ENCODE results near the gene PSMB5. TPM values are rescaled to one million over a fixed set of nuclear protein-coding genes. Genes with fewer than 3 reads are reported as not detected.

The PSMB5 gene
- polyA plus RNA-seq, 4 donors, result 204 to 277 (median 233) TPM

DNA sequence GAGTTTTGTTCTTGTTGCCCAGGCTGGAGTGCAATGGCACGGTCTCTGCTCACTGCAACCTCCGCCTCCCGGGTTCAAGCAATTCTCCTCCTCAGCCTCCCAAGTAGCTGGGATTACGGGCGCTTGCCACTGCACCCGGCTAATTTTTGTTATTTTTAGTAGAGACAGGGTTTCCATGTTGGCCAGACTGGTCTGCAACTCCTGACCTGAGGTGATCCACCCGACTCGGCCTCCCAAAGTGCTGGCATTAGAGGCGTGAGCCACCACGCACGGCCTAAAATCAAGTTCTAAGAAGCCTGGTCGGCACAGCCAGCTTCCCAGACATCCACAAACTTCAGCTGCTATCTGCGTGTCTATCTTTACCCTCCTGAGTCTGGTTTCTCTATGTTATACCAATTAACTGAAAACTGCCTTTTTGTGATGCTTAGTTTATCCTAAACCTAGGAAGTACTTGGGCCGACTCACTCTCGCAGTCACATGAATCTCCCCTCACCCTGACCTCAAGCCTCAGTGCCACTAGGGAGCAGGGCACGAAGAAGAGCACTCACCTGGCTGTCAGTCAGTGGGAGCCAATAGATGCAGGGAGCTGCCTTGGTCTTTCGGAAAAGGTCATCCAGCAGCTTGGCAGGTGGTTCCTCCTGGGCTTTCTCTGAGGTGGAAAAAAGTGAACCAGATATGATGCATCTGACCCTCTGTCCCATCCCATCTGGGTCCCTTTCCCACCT lies 26.0 kb upstream of the PSMB5 start:
- DNase-seq (ENCODE audit: low read depth in 4 of 4, low spot score in 2 of 4), result no peak

DNA sequence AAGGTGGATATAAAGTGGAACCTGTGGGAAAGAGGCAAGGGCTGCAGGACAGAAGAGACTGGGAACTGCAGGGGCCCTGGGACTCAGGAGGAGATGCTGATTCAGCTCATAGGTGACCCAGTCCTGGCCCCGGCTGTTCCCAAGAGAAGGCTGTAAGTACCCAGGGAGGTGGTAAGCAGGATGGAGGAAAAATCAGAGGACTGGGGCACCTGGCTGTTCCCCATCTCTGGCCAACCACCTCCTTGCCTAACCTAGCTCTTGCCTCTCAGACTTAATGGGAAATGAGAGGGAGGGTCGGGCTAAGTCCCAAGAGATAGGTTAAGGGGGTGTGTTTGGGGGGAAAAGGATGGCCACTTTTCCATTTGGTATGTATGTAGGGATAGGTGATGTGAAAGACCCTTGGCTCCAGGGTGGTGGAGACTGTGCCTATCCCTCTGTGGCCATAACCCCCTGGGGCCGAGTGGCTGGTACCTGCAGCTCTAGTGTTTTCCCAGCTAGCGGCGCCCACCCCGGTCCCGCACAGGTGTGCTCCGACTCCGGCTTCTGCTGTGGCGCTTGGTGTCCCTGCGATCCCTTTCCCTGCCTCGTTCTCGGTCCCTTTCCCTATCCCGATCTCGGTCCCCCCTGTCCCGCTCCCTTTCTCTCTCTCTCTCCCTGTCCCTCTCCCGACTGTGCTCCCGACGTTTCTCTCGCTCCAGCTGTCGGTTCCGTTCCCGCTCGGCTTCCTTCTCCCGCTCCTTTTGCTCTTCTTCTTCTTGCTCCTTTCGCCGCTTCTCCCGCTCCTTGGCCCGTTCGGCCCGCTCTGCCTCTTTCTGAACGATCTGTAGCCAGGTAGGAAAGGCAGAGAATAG lies 24.2 kb upstream of the PSMB5 start:
- no peak for DNase-seq (ENCODE audit: low read depth in 4 of 4, low spot score in 2 of 4)

DNA sequence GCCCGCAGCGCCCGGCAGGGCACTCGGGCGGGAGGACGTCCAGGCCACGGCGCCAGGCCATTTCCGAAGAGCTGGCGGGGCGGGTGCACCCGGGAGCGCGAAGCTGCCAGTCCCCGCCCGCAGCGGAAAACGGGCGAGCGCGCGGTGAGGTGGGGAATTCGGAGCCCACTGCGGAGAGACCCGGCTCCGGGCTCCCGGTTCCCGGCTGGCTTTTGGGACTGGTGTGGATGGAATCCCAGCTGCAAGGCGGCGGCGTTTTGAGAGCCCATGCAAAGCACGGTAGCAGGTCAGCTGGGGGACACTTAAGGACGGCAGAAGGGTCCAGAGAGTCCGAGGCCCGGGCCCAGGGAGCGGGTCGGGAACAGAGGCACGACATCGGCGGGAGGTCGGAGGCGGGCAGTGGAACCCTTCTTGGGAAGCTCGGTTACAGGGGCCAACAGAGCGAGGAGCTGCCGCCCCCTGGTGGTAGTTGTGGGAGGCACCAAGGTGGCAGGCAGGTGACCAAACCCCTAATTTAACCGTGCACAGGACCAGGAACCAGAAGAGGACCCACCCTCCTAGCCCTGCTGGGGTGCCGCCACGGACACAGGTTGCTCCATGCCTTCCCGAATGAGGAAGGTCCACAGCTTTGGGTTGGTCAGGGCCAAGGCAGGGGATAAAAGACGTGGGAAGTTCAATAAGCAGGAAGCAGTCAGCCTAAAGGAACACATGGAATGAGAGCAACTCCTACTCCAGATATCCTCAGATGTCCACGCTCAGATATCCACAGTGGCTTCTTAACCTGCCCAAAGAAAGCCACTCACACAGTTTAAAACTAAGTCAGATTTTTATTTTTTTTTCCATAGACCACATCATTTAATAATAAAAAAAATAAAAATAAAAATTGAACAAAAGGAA lies 23.3 kb upstream of the PSMB5 start:
- DNase-seq (ENCODE audit: low read depth in 4 of 4, low spot score in 2 of 4), result peak; percentile 77 to 88 (median 82)

DNA sequence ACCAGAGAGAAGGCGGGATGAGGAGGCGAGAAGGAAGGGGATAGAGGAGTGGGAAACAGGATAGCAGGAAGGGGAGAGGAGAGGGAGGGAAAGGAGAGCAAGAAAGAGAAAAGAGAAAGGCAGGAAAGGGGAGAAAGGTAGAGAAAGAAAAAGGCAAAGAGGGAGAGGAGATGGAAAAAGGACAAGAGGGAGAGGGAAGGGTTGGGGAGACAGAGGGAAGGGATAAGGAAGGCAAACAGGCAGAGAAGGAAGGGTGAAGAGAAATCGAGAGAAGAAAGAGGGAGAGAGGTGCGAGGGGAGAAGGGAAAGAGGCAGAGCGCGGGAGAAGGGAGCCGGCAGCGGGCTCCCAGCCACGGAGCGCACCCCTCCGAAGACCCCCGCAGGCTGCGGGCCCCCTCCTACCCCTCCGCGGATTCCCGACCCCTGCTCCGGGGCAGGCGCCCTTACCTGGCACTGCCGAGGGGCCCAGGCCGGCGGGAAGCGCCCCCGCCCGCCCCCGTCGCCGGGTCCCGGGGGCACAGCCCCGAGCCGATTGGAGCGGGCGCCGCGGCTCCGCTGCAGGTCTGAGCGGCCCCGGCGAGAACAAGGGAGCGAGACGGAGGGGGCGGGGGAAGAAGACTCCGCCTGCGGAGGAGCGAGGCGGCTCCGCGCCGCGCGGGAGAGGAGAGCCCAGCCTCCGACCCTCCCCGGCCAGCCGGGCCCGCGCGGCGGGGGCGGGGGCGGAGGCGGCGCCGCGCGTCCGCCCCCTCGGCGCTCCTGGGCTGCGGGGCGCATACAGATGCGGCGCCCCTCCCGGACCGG lies 22.5 kb upstream of the PSMB5 start, which contains the start of gene CDH24:
Gene CDH24, minus strand, starts transcription at position 565 of the 801 bp plus-strand sequence. CDS start 1,787 bp downstream, outside the sequence.
- peak in 1 of 4 donors; percentile 75 for DNase-seq (ENCODE audit: low read depth in 4 of 4, low spot score in 2 of 4)

DNA sequence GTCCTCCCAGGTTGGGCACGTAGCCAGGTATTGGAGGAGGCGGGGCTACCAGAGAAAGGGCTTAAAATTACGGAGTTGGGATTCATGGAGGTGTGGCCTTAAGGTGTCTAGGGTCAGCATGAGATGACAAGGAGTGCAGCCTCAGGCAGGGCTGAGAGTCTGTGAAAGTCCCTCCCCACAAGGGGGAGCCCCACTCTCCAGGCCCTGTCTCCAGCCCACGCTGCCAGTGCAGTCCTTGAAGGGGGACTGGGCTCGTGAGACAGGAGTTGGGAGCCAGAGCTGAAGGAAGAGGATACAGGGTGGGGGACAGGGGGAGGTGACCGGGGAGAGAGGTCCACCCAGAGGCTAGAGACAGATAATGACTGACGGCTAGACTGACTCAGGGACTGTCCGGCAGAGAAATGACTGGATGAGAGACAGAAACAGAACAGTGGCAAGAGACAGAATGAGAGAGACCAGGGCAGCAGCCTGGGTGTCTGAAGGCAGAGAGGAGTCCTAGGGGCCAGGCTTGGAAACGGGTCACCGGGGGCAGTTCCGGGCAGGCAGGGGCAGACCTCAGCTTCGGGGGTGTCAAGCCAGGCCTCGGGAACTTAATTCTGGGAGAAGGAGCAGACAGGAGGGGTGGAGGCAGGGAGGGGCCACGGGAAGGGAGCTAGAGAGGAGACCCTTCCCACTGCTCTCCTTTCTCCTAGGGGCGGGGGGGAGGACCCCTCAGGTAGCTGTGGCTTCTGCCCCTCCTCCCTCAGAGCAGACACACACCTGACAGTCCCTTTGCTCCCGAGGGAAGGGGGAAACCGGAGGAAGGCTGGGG lies 21.6 kb upstream of the PSMB5 start:
- DNase-seq (ENCODE audit: low read depth in 4 of 4, low spot score in 2 of 4), result no peak

GRCh38 chr14:23055621-23056144 lies 21.0 kb upstream of the PSMB5 start:
- DNase-seq (ENCODE audit: low read depth in 4 of 4, low spot score in 2 of 4), result no peak

DNA sequence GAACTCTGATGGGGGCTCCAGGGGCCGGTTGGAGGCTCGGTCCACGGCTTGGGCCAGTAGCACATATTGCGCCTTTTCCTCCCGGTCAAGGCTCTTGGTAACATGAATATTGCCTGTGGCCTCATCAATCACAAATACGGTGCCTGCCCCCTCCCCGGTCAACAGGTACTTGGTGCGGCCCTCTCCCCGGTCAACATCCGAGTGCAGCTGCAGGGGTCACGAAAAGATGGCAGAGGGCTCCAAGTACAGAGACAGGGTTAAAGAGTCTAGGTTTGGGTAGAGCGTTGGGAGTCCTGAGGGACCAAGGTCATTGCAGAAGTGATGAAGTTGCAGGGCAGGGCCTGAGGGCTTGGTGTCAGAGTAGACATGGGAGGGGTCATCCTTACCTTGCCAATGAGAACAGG lies 20.4 kb upstream of the PSMB5 start:
- no peak for DNase-seq (ENCODE audit: low read depth in 4 of 4, low spot score in 2 of 4)

- no peak for DNase-seq (ENCODE audit: low read depth in 4 of 4, low spot score in 2 of 4)
These were observed 19.5 kb upstream of the PSMB5 start for GRCh38 chr14:23054000-23054811.

DNA sequence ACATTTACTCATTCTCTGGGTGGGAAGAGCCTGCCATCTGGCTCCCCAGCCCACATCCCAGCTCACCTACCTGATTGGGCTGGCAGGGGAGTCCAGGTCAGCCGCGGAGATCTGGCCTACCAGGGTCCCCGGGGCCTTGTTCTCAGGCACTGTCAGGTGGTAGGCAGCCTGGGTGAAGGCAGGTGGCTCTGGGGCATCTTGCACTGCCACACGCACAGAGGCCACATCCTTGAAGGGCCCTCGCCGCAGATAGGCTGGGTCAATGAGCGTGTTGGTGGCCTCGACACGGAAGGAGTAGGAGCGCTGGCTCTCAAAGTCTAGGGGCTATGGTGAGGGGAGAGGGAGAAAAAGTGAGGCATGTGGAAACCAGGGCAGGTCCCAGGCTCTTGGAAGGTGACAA lies 18.7 kb upstream of the PSMB5 start:
- no peak for DNase-seq (ENCODE audit: low read depth in 4 of 4, low spot score in 2 of 4)

- DNase-seq (ENCODE audit: low read depth in 4 of 4, low spot score in 2 of 4), result no peak
These were observed 18.0 kb upstream of the PSMB5 start for GRCh38 chr14:23052671-23053070.

GRCh38 chr14:23052182-23052623 lies 17.5 kb upstream of the PSMB5 start:
- DNase-seq (ENCODE audit: low read depth in 4 of 4, low spot score in 2 of 4), result no peak

GRCh38 chr14:23051141-23052057 lies 16.7 kb upstream of the PSMB5 start:
- no peak for DNase-seq (ENCODE audit: low read depth in 4 of 4, low spot score in 2 of 4)

DNA sequence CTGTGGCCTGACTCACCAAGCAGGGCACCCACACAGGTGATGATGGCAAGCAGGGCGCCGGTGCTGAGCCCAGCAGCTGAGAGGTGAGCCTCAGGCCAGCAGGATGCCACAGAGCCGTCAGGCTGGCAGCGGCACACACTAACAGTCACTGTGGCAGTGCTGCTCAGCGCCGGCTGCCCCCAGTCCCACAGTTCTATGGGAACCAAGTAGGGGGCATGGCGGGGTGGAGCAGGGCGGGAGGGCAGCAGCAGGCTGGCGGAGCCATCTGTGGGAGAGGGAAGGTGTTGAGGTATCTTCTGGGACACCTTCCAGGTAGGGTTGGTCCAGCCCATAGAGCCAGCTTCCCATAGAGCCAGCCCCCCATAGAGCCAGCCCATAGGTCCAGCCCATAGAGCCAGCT lies 14.3 kb upstream of the PSMB5 start:
- DNase-seq (ENCODE audit: low read depth in 4 of 4, low spot score in 2 of 4), result no peak

DNA sequence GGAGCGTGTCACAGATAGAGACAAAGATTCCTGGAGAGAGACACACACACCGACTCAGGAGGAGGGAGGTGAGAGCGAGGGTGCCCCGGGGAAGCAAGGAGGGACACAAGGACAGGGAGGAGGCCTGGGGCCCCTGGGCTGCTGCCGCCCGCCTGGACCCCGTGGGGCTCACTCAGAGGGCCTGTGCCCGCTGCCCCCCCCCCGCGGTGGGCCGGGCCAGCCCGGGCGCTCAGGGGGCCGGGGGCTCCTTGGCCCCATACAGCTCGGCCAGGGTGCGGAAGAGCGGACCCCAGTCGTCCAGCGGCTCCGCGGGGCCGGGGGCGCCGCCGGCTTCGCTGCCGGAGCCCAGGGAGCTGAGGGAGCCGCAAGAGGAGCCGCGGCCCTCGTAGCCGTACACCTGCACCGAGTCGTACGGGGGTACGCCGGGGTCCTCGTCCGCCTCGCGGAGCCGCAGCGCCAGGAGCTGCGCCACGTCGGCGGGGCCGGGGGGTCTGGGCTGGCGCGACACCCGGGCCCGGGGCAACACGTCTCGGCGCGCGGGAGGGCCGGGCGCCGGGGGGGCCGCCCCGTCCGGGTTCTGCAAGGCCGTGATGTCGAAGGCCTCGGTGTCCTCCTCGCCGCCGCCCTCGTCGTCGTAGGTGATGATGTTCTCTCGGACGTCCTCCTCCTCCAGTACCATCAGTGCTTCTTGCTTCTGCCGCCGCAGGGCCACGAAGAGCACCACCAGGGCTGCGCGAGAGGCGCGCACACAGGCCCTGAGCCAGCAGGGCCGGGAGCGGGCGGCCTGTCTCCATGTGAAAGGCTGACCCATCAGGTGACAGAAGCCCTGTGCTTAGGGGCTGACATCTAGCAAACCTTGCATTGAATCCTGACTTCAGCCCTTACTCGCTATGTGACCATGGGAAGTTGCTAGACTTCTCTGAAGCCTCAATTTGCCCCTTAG lies 13.3 kb upstream of the PSMB5 start:
- no peak for DNase-seq (ENCODE audit: low read depth in 4 of 4, low spot score in 2 of 4)

DNA sequence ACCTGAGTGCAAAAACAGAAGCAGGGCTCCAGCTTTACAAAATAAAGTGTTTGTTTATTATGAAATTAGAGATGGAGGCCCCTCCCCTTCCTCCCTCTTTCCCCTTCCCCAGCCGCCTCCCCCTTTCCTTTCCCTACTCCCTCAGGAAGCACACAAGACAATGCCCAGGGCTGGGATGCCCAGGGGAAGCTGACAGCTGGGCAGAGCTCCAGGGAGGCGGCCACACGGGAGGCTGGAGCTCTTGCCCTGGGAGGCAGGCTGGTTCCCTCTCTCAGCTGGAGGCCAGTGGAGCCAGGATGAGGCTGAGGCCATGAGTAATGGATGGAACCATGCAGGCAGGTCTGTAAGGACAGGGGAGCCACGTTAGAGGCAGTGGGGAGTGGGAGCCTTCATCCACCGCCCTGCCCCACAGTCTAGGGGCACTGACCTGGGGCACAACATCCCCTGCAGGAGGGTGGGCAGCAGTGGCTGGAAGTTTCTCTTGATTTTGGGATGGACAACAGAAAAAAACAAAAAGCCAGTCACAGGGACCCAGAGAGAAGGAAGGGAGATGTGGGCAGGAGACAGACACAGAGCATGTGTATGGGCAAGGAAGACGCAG lies 12.4 kb upstream of the PSMB5 start:
- DNase-seq (ENCODE audit: low read depth in 4 of 4, low spot score in 2 of 4), result no peak

Measured in left renal cortex interstitium (tissue), 4 donors.